Measurements from ENCODE around the gene OSER1.

DNA sequence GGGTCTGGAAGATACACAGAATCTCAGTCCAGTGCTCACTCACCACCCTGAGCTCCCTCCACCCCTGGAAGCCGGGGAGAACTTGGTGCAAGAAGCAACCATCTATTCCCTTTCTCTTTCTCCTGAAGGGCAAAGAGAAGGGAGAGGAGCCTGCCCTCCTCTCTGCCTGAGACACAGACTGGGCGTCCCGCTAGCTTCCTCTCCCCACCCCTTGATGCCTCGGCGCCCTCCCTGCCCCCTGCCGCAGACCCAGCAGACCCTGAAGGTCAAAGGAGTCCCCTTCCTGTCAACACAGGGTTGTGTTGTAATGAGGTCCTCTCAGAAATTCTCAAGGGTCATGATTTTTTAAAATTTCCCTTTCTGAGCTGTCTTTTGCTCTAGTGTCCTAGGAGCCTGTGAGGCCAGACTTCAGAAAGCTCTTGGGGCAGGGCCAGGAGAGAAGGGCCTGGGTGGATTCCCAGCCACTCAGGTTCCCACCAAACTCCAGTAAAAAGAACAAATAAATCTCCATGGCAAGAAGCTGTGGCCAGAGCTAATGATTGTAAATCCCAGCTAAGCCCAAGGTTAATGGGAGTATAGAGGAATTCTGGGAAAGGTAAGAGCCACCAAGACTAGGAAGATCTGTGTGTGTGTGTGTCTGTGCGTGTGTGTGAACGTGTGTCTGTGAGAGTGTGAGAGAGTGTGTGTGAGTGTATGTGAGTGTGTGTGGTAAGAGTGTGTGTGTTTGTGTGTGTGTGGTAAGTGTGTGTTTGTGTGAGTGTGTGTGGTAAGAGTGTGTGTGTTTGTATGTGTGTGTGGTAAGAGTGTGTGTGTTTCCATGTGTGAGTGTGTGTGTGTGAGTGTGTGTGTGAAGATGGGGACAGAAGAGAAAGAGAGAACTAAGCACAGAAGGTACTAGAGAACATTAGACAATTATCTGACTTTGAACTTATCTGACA is 22.5 kb downstream of the OSER1 start:
- TF ChIP-seq CREM (CRISPR knock-in tag; IDR thresholded peaks at IDR 0.05) (no peak), FOXP1 (CRISPR knock-in tag; IDR thresholded peaks at IDR 0.05; ENCODE audit: borderline replicate concordance) (no peak), ETV6 (CRISPR knock-in tag; IDR thresholded peaks at IDR 0.05) (no peak), JUN (CRISPR knock-in tag; IDR thresholded peaks at IDR 0.05) (no peak), NFYB (CRISPR knock-in tag; conservative IDR thresholded peaks at IDR 0.05; ENCODE audit: low read depth) (no peak)
- TF ChIP-seq, protein P1, sequence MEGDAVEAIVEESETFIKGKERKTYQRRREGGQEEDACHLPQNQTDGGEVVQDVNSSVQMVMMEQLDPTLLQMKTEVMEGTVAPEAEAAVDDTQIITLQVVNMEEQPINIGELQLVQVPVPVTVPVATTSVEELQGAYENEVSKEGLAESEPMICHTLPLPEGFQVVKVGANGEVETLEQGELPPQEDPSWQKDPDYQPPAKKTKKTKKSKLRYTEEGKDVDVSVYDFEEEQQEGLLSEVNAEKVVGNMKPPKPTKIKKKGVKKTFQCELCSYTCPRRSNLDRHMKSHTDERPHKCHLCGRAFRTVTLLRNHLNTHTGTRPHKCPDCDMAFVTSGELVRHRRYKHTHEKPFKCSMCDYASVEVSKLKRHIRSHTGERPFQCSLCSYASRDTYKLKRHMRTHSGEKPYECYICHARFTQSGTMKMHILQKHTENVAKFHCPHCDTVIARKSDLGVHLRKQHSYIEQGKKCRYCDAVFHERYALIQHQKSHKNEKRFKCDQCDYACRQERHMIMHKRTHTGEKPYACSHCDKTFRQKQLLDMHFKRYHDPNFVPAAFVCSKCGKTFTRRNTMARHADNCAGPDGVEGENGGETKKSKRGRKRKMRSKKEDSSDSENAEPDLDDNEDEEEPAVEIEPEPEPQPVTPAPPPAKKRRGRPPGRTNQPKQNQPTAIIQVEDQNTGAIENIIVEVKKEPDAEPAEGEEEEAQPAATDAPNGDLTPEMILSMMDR (IDR thresholded peaks at IDR 0.05): no peak
- TF ChIP-seq, protein P2, sequence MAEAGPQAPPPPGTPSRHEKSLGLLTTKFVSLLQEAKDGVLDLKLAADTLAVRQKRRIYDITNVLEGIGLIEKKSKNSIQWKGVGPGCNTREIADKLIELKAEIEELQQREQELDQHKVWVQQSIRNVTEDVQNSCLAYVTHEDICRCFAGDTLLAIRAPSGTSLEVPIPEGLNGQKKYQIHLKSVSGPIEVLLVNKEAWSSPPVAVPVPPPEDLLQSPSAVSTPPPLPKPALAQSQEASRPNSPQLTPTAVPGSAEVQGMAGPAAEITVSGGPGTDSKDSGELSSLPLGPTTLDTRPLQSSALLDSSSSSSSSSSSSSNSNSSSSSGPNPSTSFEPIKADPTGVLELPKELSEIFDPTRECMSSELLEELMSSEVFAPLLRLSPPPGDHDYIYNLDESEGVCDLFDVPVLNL (CRISPR knock-in tag; IDR thresholded peaks at IDR 0.05; ENCODE audit: borderline replicate concordance, low read depth): no peak
- TF ChIP-seq, protein P3, sequence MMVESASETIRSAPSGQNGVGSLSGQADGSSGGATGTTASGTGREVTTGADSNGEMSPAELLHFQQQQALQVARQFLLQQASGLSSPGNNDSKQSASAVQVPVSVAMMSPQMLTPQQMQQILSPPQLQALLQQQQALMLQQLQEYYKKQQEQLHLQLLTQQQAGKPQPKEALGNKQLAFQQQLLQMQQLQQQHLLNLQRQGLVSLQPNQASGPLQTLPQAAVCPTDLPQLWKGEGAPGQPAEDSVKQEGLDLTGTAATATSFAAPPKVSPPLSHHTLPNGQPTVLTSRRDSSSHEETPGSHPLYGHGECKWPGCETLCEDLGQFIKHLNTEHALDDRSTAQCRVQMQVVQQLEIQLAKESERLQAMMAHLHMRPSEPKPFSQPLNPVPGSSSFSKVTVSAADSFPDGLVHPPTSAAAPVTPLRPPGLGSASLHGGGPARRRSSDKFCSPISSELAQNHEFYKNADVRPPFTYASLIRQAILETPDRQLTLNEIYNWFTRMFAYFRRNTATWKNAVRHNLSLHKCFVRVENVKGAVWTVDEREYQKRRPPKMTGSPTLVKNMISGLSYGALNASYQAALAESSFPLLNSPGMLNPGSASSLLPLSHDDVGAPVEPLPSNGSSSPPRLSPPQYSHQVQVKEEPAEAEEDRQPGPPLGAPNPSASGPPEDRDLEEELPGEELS (CRISPR knock-in tag; IDR thresholded peaks at IDR 0.05): no peak
- TF ChIP-seq, protein P4, sequence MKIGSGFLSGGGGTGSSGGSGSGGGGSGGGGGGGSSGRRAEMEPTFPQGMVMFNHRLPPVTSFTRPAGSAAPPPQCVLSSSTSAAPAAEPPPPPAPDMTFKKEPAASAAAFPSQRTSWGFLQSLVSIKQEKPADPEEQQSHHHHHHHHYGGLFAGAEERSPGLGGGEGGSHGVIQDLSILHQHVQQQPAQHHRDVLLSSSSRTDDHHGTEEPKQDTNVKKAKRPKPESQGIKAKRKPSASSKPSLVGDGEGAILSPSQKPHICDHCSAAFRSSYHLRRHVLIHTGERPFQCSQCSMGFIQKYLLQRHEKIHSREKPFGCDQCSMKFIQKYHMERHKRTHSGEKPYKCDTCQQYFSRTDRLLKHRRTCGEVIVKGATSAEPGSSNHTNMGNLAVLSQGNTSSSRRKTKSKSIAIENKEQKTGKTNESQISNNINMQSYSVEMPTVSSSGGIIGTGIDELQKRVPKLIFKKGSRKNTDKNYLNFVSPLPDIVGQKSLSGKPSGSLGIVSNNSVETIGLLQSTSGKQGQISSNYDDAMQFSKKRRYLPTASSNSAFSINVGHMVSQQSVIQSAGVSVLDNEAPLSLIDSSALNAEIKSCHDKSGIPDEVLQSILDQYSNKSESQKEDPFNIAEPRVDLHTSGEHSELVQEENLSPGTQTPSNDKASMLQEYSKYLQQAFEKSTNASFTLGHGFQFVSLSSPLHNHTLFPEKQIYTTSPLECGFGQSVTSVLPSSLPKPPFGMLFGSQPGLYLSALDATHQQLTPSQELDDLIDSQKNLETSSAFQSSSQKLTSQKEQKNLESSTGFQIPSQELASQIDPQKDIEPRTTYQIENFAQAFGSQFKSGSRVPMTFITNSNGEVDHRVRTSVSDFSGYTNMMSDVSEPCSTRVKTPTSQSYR (CRISPR knock-in tag; IDR thresholded peaks at IDR 0.05): no peak
- TF ChIP-seq, protein P5, sequence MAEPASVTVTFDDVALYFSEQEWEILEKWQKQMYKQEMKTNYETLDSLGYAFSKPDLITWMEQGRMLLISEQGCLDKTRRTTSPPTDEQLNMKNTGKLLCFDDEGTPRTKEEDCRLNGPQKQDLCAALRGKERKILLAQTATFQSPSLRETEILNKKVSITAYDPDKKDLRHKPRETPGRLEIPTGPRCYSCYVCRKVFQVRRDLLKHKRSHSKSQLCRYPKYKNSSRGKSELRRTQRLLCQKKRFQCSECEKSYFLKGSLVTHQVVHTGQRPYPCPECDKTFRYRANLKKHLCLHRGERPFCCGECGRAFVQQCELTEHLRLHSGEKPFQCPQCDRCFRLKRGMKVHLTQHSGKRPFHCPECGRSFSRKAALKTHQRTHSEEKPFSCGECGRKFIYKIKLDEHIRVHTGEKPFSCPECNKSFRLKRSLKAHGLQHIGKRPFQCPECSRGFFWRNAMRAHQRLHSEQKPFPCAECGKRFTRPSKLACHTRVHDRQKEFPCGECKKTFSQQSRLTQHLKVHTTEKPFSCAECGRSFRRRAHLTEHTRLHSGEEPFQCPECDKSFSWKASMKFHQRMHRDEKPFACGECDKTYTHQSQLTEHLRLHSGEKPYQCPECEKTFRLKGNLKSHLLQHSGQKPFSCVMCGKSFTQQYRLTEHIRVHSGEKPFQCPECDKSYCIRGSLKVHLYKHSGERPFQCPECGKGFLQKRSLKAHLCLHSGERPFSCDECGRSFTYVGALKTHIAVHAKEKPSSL (CRISPR knock-in tag; conservative IDR thresholded peaks at IDR 0.05): no peak
